Trophoblast cell (in vitro differentiated cells and primary cell): ENCODE data around the gene PET100.

Experiments used
- DNase-seq, 2 donors: peaks; one replicate each; pipeline ENCODE4 v3.0.0-alpha.2; 2016
- H2AFZ ChIP-seq: 2 replicates; pipeline ENCODE4 v1.6.1; 2013; ENCODE audit warnings: low read length, moderate library complexity, mild to moderate bottlenecking; ENCODE audit not compliant: insufficient read depth, poor library complexity
- H2AK5ac ChIP-seq: 2 replicates; pipeline ENCODE4 v1.6.1; 2013; ENCODE audit warnings: mild to moderate bottlenecking, low read length
- H2BK120ac ChIP-seq: 2 replicates; pipeline ENCODE4 v1.6.1; 2013; ENCODE audit warnings: low read length, mild to moderate bottlenecking, moderate library complexity; ENCODE audit not compliant: insufficient read depth, poor library complexity
- H2BK12ac ChIP-seq: 2 replicates; pipeline ENCODE4 v1.6.1; 2013; ENCODE audit warnings: mild to moderate bottlenecking, low read length, moderate library complexity
- H2BK5ac ChIP-seq: 2 replicates; pipeline ENCODE4 v1.6.1; 2013; ENCODE audit warnings: low read length, low read depth, moderate library complexity, mild to moderate bottlenecking; ENCODE audit not compliant: poor library complexity
- H3K14ac ChIP-seq: 2 replicates; pipeline ENCODE4 v1.6.1; 2013; ENCODE audit warnings: mild to moderate bottlenecking, low read length
- H3K18ac ChIP-seq: 2 replicates; pipeline ENCODE4 v1.6.1; 2013; ENCODE audit warnings: mild to moderate bottlenecking, low read length
- H3K23ac ChIP-seq: 2 replicates; pipeline ENCODE4 v1.6.1; 2013; ENCODE audit warnings: low read length
- H3K27ac ChIP-seq: 2 replicates; pipeline ENCODE4 v1.5.1; 2013; ENCODE audit warnings: low read depth, mild to moderate bottlenecking, inconsistent platforms, low read length, moderate library complexity
- H3K27me3 ChIP-seq: 2 replicates; pipeline ENCODE4 v1.6.1; 2013; ENCODE audit warnings: inconsistent platforms, mild to moderate bottlenecking, low read length, moderate library complexity; ENCODE audit not compliant: insufficient read depth
- H3K36me3 ChIP-seq, 2 experiments: 1 replicate in 1 of 2; 2 replicates in 1 of 2; pipeline ENCODE4 v1.6.1; 2013; ENCODE audit warnings: low read length in 2 of 2, mild to moderate bottlenecking in 2 of 2, moderate library complexity in 1 of 2; ENCODE audit not compliant: insufficient read depth in 2 of 2, control insufficient read depth in 1 of 2
- H3K4ac ChIP-seq: 2 replicates; pipeline ENCODE4 v1.6.1; 2013; ENCODE audit warnings: low read depth, mild to moderate bottlenecking, low read length, moderate library complexity
- H3K4me1 ChIP-seq, 2 experiments: 1 replicate in 1 of 2; 2 replicates in 1 of 2; pipeline ENCODE4 v1.6.1; 2013; ENCODE audit warnings: low read length in 2 of 2, mild to moderate bottlenecking in 2 of 2, moderate library complexity in 1 of 2; ENCODE audit not compliant: insufficient read depth in 2 of 2, control insufficient read depth in 1 of 2
- H3K4me2 ChIP-seq: 2 replicates; pipeline ENCODE4 v1.6.1; 2013; ENCODE audit warnings: inconsistent platforms, mild to moderate bottlenecking, low read length, moderate library complexity
- H3K4me3 ChIP-seq: 2 replicates; pipeline ENCODE4 v1.5.1; 2013; ENCODE audit warnings: mild to moderate bottlenecking, low read depth, low read length, inconsistent platforms
- H3K79me1 ChIP-seq: one replicate; pipeline ENCODE4 v1.6.1; 2013; ENCODE audit warnings: low read length
- H3K79me2 ChIP-seq: 2 replicates; pipeline ENCODE4 v1.6.1; 2013; ENCODE audit warnings: low read length, mild to moderate bottlenecking; ENCODE audit not compliant: control insufficient read depth, insufficient read depth, poor library complexity
- H3K9ac ChIP-seq: 2 replicates; pipeline ENCODE4 v1.6.1; 2013; ENCODE audit warnings: mild to moderate bottlenecking, low read length
- H3K9me3 ChIP-seq: 2 replicates; pipeline ENCODE4 v1.6.1; 2013; ENCODE audit warnings: low read depth, mild to moderate bottlenecking, control low read depth, inconsistent platforms, low read length; ENCODE audit not compliant: insufficient read depth
- H4K12ac ChIP-seq: 2 replicates; pipeline ENCODE4 v1.6.1; 2013; ENCODE audit warnings: low read depth, mild to moderate bottlenecking, low read length, moderate library complexity
- H4K8ac ChIP-seq: 2 replicates; pipeline ENCODE4 v1.6.1; 2013; ENCODE audit warnings: low read depth, mild to moderate bottlenecking, low read length, moderate library complexity
- H4K91ac ChIP-seq: one replicate; pipeline ENCODE4 v1.6.1; 2013; ENCODE audit warnings: low read depth, mild to moderate bottlenecking, low read length, moderate library complexity
- WGBS: extraction: QIAGEN DNeasy Blood & Tissue Kit; methylation state at CpG from one replicate; pipeline ENCODE4 v1.1.7; 2013; ENCODE audit warnings: missing lambda C conversion rate; ENCODE audit not compliant: insufficient read length, insufficient coverage; ENCODE audit errors: extremely low coverage; 5-methylcytosine and 5-hydroxymethylcytosine counted together

Gene PET100

DNA sequence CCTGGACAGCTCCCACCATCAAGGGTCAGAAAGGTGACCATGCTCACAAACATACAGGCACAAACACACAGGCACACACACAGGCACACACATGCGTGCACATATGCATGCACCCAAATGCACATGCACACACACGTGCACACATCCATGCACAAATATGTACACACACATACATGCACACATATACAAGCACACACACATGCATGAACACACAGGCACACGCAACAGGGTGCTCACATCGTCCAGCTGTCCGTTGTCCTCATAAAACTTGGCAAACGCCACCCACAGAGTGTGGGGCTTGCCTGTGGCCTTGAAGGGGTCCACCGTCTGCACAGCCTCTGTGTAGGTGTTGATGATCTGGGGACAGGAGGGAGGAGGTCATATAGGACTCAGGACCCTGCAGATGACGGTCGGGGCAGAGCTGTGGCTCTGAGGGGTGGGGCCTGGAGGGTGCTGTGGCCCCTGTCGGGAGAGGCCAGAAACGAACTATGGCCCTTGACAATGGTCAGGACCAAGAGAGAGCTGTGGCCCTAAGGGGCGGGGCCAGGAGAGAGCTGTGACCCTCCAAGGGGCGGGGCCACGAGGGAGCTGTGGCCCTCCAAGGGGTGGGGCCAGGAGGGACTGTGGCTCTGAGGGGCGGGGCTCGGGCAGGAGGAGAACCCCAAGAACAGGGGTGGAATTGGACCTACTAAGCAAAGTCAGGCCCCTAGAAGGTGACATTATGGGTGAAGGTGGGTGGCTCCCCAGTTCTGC is 6.5 kb upstream of the PET100 start:
- H2BK5ac ChIP-seq = no peak overlapping the region
- no peak overlapping the region for H4K91ac ChIP-seq
- H3K23ac ChIP-seq = no peak overlapping the region
- H4K8ac ChIP-seq = no peak overlapping the region
- no peak overlapping the region for H4K12ac ChIP-seq
- H3K14ac ChIP-seq = no peak overlapping the region
- H3K18ac ChIP-seq = no peak overlapping the region
- DNase-seq = no peak
- no peak overlapping the region for H3K4me3 ChIP-seq
- no peaks in the 10 kb centered on the region for H3K27me3 ChIP-seq
- H2AFZ ChIP-seq = no peak overlapping the region
- peaks cover 2% of the 10 kb centered on the region for H3K9me3 ChIP-seq
- H3K79me2 ChIP-seq = peaks cover 2% of the 10 kb centered on the region
- no peak overlapping the region for H3K27ac ChIP-seq
- WGBS = no CpG with 5 or more reads among the region's 16 CpGs
- H3K36me3 ChIP-seq = peaks cover 85 to 87% of the 10 kb centered on the region in 2 experiments
- H3K4ac ChIP-seq = no peak overlapping the region
- no peak overlapping the region for H2BK120ac ChIP-seq
- H3K4me2 ChIP-seq = no peak overlapping the region
- no peak overlapping the region for H2AK5ac ChIP-seq
- H3K9ac ChIP-seq = no peak overlapping the region
- peaks cover 11 to 12% of the 10 kb centered on the region in 2 experiments for H3K4me1 ChIP-seq
- peaks cover 2% of the 10 kb centered on the region for H3K79me1 ChIP-seq
- no peak overlapping the region for H2BK12ac ChIP-seq

- Histone ChIP-seq H3K79me2 (peaks cover 9% of the 10 kb centered on the region), H2AFZ (no peak overlapping the region), H4K8ac (no peak overlapping the region), H3K4ac (no peak overlapping the region), H3K4me2 (no peak overlapping the region), H3K23ac (no peak overlapping the region), H2AK5ac (no peak overlapping the region), H4K12ac (no peak overlapping the region), H3K4me1 (peaks cover 13 to 14% of the 10 kb centered on the region in 2 experiments), H3K36me3 (peaks cover 77 to 78% of the 10 kb centered on the region in 2 experiments), H3K14ac (no peak overlapping the region), H2BK120ac (no peak overlapping the region), H3K9ac (no peak overlapping the region), H3K4me3 (no peak overlapping the region), H3K27ac (no peak overlapping the region), H4K91ac (no peak overlapping the region), H3K27me3 (no peaks in the 10 kb centered on the region), H3K79me1 (peaks cover 1% of the 10 kb centered on the region), H3K9me3 (peaks cover 2% of the 10 kb centered on the region), H2BK12ac (no peak overlapping the region), H2BK5ac (no peak overlapping the region), H3K18ac (no peak overlapping the region)
- no CpG with 5 or more reads among the region's 39 CpGs for WGBS
- no peak for DNase-seq
These were observed 5.6 kb upstream of the PET100 start for GRCh38 chr19:7623725-7624603.

DNA sequence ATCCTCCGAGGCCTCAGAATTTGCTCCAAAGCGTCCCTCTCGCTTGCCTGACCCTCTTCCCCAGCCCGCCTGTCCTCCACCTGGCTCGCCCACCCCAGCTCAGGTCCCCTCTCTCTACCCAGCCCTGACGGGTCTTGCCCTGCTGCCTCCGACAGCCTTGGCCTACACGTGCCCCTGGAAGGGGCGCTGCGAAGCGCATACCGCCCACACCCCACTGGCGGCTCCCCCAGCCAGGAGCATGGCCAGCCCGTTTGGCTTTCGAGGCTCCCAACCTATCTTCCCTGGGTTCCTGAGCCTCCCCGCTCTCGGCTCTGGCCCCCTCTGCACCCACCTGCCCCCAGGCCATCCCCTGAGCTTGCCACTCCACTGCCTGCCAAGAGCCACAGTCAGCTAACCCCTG is 4.8 kb upstream of the PET100 start:
- Histone ChIP-seq H4K91ac (no peak overlapping the region), H2BK5ac (no peak overlapping the region), H4K8ac (no peak overlapping the region), H4K12ac (no peak overlapping the region), H2AK5ac (no peak overlapping the region), H2BK120ac (no peak overlapping the region), H3K4me1 (peaks cover 6% of the 10 kb centered on the region in 2 experiments), H3K79me1 (peaks cover 2% of the 10 kb centered on the region), H3K27me3 (no peaks in the 10 kb centered on the region), H3K27ac (no peak overlapping the region), H3K4me3 (no peak overlapping the region), H3K18ac (no peak overlapping the region), H2AFZ (no peak overlapping the region), H3K23ac (no peak overlapping the region), H2BK12ac (no peak overlapping the region), H3K79me2 (peaks cover 14% of the 10 kb centered on the region), H3K9me3 (peaks cover 2% of the 10 kb centered on the region), H3K36me3 (peaks cover 71 to 74% of the 10 kb centered on the region in 2 experiments), H3K4ac (no peak overlapping the region), H3K14ac (no peak overlapping the region), H3K9ac (no peak overlapping the region), H3K4me2 (no peak overlapping the region)
- no peak for DNase-seq
- no CpG with 5 or more reads among the region's 17 CpGs for WGBS

GRCh38 chr19:7625763-7626372 is 3.7 kb upstream of the PET100 start:
- WGBS = no CpG with 5 or more reads among the region's 34 CpGs
- Histone ChIP-seq H3K23ac (no peak overlapping the region), H2BK120ac (no peak overlapping the region), H4K8ac (no peak overlapping the region), H3K9me3 (peaks cover 2% of the 10 kb centered on the region), H3K18ac (no peak overlapping the region), H3K4ac (no peak overlapping the region), H4K91ac (no peak overlapping the region), H3K4me2 (no peak overlapping the region), H3K4me1 (peaks cover 11% of the 10 kb centered on the region in 2 experiments), H2AFZ (no peak overlapping the region), H2BK5ac (no peak overlapping the region), H3K79me2 (peaks cover 21% of the 10 kb centered on the region), H3K79me1 (peaks cover 2% of the 10 kb centered on the region), H2BK12ac (no peak overlapping the region), H2AK5ac (no peak overlapping the region), H3K14ac (no peak overlapping the region), H3K27ac (no peak overlapping the region), H4K12ac (no peak overlapping the region), H3K4me3 (no peak overlapping the region), H3K9ac (no peak overlapping the region), H3K27me3 (no peaks in the 10 kb centered on the region), H3K36me3 (peaks cover 61 to 63% of the 10 kb centered on the region in 2 experiments)
- no peak for DNase-seq
